ENCODE data around the gene SEC14L3.

The SEC14L3 gene

GRCh38 chr22:30413745-30414524, 57.9 kb downstream of the SEC14L3 start:
- no peaks in the 10 kb centered on the region for H3K36me3 ChIP-seq
- H3K27me3 ChIP-seq, result no peaks in the 10 kb centered on the region
- no peaks in the 10 kb centered on the region for H3K9me3 ChIP-seq
- H3K4me3 ChIP-seq (ENCODE audit: low read depth, low read length), result no peak overlapping the region
- DNase-seq, result no peak
- H3K4me1 ChIP-seq, result no peaks in the 10 kb centered on the region
- TF ChIP-seq, protein P1, sequence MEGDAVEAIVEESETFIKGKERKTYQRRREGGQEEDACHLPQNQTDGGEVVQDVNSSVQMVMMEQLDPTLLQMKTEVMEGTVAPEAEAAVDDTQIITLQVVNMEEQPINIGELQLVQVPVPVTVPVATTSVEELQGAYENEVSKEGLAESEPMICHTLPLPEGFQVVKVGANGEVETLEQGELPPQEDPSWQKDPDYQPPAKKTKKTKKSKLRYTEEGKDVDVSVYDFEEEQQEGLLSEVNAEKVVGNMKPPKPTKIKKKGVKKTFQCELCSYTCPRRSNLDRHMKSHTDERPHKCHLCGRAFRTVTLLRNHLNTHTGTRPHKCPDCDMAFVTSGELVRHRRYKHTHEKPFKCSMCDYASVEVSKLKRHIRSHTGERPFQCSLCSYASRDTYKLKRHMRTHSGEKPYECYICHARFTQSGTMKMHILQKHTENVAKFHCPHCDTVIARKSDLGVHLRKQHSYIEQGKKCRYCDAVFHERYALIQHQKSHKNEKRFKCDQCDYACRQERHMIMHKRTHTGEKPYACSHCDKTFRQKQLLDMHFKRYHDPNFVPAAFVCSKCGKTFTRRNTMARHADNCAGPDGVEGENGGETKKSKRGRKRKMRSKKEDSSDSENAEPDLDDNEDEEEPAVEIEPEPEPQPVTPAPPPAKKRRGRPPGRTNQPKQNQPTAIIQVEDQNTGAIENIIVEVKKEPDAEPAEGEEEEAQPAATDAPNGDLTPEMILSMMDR (IDR thresholded peaks at IDR 0.05; ENCODE audit: low read depth, low read length), result no peak

DNA sequence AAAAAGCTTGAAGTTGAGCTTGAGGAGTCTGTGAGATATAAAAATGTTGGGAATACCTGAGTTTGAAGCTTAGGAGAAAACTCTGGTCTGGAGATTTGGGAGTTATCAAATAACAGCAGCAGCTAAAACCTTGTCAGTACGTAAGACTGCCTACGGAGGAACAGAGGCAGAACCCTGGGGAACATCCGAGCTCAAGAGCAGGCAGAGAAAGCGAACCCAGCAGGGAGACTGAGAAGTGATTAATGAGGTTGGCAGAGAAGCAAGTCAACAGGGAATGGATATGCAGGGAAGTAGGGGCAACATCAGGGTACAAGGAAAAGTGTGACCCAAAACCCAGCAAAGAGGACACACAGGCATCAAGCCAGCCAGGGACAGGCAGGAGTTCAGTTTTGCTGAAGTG, 58.8 kb downstream of the SEC14L3 start:
- DNase-seq, result no peak
- Histone ChIP-seq H3K27me3 (no peaks in the 10 kb centered on the region), H3K4me1 (no peaks in the 10 kb centered on the region), H3K9me3 (no peaks in the 10 kb centered on the region), H3K4me3 (ENCODE audit: low read depth, low read length) (no peak overlapping the region), H3K36me3 (no peaks in the 10 kb centered on the region)
- TF ChIP-seq, protein P1 (IDR thresholded peaks at IDR 0.05; ENCODE audit: low read depth, low read length), result no peak

- Histone ChIP-seq H3K9me3 (no peaks in the 10 kb centered on the region), H3K27me3 (no peaks in the 10 kb centered on the region; the same call in 1 of the 2 replicates), H3K36me3 (no peaks in the 10 kb centered on the region), H3K4me3 (ENCODE audit: low read depth, low read length) (no peak overlapping the region), H3K4me1 (no peaks in the 10 kb centered on the region)
- no peak for DNase-seq
- TF ChIP-seq, protein P1 (IDR thresholded peaks at IDR 0.05; ENCODE audit: low read depth, low read length), result no peak
Measured at GRCh38 chr22:30411780-30412179, 60.0 kb downstream of the SEC14L3 start.
